Umbilical cord (tissue), 2 donors: ENCODE results near the gene F10. TPM values are rescaled to one million over a fixed set of nuclear protein-coding genes. Genes with fewer than 3 reads are reported as not detected.

Experiments
- DNase-seq: peaks from one replicate; pipeline ENCODE4 v3.0.0-alpha.2; 2015; ENCODE audit warnings: low spot score
- total RNA-seq: library from RNA; depleted of rRNA; stranded (reverse); fragments of >200 nt; gene quantifications from one replicate; pipeline ENCODE4 v1.2.3, GENCODE V29; 2014; ENCODE audit warnings: low replicate concordance; ENCODE audit not compliant: insufficient read depth

Gene F10
- total RNA-seq, 1 donor from 2014 or later = 31.3 TPM

DNA sequence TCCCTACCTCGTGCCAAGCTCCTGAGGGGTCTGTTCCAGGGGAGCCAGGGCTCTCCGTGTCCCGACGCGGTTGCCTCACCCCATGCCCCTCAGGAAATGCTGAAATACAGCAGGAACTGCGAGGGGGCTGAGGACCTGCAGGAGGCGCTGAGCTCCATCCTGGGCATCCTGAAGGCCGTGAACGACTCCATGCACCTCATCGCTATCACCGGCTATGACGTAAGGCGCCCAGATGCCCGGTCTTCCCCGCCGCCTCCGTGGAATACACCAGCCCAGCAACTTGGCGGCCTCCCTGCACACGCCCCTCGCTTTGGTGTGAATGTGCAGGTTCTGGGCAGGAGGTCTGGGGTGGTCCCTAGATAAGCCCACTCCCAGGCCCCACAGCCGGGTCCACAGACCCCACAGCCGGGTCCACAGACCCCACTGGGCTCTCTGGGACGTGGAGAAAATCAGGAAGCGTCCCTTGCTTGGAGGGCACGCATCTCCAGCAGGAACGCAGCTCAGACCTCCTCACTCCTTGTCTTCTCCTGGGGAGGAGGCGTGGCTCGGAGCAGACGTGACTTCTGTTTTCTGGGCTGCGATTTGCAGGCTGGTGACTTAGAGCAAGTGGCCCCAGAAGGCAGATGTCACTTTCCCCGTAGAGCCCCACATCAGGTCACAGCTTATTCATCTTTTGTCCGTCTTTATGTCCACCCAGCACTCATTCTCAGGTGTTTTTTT, 36.4 kb upstream of the F10 start:
- no peak for DNase-seq

DNA sequence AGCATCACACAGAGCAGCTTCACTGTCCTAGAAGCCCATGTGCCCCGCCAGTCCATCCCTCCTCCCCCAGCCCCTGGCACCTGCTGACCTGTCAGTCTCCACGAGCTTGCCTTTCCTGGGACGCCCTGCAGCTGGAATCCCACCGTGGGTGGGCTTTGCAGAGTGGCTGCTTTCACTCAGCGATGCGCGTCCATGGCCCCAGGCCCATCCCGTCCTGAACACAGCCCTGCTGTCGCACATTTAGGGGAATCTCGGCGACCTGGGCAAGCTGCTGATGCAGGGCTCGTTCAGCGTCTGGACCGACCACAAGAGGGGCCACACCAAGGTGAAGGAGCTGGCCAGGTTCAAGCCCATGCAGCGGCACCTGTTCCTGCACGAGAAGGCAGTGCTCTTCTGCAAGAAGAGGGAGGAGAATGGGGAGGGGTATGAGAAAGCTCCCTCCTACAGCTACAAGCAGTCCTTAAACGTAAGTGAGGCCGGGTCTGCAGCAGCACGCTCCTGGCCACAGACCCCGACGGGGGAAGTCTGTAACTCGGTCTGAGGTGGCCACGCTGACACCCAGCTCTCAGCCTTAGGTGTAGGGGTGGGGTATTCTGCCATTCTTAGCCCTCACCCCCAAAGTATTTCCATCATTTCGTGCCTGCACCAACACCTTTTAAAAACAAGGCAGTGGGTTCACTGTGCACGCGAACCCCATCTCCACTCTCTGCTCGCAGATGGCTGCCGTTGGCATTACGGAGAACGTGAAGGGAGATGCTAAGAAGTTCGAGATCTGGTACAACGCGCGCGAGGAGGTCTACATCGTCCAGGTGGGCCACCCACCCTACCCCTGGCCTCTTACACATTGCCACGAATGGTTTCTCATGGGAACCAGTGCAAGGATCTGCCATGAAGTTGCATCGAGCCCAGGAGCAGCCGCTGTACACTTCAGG, 35.3 kb upstream of the F10 start:
- no peak for DNase-seq

DNA sequence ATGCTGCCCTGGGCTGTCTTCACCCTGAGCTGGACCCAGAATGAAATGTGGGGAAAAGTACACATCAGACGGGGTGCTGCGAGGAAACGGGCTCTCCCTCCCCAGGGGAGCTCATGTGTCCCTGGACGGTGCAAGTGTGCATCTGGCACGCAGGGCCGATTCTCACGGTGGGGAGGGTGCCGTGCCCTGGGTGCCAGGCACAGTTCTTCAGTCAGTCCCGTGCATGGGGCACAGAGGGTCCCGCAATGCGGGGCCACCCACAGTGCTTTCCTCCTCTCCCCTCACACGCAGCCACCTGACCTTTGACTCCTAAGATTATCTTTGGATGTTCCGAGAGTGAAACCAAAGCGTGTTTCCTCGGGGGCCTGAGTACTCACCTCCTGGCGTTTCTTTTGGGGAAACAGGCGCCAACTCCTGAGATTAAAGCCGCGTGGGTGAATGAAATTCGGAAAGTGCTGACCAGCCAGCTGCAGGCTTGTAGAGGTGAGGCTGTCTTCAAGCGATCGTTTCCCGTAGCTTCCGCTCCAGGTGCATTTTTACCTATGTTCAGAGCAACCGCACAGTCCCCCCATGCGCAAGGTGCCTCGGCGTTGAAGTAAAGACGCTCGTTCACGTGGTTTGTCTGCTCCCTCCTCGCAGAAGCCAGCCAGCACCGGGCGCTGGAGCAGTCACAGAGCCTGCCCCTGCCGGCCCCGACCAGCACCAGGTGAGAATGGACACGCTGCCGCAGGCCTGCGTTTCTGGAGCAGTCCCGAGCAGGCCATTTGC, 34.5 kb upstream of the F10 start:
- DNase-seq = no peak

DNA sequence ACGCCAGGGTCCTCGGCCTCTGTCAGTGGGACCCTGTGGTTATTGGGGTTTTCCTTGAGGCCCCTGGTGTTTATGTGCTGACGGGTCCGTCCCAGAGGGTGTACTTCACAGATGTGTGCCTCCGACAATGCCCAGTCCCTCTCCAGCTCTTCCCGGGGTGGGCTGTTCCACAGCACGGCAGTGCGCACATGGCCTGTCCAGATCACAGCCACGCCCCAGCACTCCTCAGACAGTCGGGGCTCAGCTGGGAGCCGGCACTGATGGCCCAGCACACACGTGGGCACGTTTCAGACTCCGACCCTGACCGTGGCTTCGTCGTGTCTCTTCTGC, 33.9 kb upstream of the F10 start:
- no peak for DNase-seq

DNA sequence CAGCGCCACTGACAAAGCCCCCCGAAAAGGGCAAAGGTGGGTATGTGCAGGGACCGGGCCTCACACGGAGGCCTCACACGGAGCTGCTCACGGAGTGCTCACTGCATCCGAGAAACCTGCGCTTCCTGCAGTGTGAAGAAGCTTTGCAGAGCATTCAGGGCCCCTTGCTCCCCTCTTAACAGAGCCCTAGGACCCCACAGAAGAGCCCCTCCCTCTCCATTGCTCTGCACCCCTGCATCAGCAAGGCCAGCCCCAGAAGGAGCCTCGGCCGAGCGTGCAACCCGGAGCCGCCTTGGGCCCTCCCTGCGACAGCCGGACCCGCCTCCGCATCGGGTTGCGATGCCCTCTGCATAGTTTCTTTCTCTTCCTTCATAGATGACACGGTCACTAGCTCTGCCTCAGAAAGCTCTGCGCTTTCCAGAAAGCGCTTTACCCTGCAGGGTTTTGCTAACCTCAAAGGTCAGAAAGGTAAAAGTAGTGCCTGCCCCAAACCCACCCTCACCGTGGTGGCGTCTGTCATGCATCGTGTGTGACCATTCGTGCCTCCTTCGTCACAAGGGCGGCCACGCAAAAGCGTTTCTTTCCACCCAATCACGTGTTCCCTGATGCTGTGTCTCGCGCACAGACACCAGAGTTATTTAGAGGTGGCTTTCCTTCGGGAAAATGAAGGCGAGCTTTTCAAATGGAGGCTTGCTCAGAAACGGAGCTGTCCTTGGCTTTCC, 32.7 kb upstream of the F10 start:
- DNase-seq = no peak

DNA sequence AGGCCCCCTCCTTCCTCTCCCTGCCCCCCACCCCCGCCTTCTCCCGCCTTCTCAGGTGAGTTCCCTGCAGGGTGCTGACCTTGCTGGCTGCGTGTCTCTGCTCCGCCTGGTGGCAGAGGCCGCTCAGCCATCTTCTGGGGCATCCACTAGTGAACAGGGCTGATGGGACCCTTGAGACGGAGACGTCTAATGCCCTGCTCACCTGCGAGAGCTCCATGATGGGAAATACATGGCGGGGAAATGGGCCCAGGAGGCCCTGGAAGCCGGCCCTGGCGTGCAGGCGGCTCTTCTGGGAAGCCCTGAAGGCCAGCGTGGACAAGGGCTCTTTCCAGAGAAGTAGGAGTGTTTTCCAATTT, 32.2 kb upstream of the F10 start:
- DNase-seq = no peak

DNA sequence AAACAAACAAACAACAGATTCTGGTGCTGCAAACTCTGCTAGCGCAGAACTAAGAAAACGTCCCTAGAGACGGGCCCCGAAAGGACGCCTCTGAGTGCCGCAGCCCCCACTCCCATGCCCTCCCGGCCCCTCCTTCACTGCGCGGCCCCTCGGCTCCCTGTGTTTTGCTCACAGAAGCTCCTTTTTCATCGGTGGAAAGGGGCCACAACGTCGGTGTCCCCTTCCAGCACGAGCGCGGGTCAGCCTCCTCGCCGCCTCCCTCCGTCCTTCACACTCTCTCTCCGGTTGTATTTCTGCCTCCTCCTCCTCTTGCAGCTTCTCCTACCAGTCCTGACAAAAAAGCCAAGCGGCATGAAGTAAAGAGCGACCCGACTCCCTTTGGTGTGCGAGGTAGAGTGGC, 31.8 kb upstream of the F10 start:
- DNase-seq = no peak

DNA sequence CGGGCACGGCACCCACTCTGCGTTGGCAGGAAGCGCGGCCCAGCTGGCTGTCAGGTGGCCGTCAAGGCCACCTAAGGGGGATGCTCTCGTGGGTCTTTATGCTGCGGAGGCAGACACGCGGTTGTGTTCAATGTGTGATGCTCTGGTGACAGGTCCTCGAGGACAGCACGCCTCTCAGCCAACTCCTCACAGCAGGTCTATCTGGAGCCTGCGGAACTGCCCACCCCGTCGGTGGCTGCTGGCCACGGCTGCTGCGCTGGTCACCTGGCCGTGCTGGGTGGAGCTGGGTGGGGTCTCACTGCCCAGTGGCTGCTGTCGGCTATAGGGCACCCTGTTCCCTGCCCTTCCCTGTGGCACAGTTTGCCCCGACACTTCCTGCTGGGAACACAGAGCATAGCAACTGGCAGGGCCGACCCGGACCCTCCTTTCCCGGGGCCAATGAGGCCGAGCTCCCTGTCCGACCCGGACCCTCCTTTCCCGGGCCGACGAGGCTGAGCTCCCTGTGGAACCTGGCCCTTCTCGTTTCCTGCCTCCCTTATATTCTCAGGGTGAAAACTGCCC, 31.3 kb upstream of the F10 start:
- no peak for DNase-seq

DNA sequence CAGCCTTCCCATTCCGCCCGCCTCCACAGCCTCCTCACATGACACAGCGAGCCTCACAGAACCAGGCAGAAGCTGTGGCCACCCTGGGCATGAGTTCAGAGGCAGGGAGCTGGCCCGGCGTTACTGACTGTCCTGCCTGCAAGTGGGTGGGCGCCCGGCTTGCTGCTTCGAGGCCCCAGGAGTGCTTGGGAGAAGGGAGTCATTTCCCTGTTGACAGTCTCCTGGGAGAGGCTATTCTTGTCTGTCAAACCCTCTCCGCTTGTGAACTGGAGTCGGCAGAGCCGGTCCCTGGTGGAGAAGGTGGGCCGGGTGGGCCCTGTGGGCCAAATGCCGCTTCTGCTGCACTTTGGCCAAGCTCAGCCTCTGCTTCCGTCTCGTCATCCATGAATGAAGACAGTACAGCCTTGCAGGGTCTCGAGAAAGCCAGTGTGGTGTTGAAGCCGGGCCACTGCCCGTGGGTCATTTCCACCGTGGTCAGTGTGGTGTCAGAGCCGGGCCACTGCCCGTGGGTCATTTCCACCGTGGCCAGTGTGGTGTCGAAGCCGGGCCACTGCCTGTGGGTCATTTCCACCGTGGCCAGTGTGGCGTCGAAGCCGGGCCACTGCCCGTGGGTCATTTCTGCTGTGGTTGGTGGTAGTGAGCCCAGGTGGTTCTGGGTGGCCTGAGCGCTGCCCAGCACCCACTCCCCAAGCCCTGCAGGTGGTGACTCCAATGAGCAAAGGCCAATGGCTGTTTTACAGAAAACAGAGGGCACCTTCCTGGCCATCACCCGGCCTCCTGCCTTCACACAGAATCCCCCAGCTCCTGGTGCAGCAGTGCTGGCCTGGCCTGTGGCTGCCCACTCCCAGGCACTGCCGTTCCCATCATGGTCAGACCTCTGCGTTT, 30.5 kb upstream of the F10 start:
- DNase-seq = no peak

DNA sequence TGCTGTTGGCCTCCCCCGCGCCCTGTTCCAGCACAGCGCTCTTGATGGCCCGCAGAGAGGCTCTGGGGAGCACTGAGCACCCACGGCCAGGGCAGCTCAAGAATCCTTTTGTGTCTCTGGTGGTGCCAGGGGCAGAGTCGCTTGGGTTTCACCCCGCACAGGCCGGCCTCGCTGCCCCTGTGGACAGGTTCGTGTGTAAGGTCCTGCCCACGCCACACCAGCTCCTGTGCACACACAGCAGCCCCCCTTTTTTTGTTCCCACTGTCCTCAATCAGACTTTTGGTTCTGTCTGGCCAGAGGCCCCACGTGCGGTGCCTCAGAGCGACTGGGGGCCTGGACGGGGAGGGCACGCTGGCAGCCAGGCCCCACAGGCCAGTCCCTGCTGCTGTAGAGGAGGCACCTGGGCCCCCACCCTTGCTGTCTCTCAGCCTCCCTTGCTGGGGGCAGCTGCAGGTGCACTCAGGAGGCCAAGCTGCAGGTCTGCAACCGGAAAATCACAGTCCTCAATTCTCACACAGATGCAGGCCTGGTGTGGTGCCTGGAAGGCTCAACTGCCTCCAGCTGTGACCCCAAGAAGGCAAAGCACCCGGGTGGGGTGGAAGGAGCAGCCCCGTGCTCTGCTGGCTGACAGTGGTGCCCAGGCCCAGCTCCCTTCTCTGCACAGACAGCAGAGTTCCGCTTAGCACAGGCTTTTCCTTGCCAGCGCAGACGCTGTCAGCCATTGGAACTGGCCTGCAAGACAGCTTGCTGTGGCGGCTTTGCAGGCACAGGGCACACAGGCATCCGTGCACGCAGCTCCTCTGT, 29.6 kb upstream of the F10 start:
- no peak for DNase-seq

DNA sequence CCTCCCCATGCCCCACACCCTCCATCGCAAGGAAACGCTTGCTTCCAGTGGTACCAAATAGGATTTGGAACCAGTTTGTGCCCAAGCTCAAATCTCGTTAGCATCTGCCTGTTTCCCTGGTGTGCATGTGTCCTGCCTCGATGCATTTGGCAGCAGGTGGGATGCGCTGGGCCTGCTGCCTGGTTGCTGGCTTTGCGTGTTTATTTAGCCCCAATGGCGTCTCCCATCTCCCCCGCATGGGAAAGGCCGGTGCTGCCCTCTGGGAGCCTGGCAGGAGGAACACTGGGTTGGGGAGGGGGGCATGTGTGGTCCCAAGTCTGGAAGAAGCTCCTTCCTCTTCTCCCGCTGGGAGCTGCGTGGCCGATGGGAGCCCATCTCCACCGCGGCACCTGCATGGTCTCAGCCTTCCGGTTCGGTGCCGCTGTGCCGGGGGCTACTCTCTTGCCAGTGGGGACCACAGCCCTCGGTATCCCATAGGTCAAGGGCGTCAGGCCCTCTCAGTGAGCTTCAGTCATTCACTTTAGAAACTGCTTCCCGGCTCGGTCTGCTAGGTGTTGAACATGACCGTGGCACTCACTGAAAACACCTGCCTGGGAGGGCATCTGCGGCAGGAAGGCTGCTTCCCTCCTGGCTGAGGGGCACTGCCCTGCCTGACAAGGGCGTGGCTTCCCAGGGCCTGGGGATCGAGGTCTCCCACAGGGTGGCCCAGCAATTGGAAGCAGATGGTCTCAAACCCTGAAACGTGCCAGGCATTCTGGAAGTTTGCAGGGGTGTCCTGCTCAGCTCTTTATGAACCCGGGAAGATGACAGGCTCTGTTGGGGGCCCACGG, 28.8 kb upstream of the F10 start:
- no peak for DNase-seq

DNA sequence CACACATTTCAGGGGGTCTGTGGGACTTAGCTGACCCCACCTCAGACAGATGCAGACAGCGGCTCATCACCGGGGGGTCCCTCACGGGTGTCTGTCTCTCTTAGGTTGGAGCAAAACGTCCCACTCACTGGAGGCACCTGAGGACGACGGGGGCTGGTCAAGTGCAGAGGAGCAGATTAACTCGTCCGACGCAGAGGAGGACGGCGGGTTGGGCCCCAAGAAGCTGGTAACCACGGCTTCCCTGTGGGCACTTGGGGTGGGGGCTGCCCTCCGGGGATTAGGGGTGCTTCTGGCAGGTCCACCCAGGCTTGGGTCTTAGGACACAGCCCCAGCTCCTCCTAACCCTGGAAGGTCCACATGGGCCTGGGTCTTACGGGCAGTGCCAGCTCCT, 28.2 kb upstream of the F10 start:
- DNase-seq = no peak

DNA sequence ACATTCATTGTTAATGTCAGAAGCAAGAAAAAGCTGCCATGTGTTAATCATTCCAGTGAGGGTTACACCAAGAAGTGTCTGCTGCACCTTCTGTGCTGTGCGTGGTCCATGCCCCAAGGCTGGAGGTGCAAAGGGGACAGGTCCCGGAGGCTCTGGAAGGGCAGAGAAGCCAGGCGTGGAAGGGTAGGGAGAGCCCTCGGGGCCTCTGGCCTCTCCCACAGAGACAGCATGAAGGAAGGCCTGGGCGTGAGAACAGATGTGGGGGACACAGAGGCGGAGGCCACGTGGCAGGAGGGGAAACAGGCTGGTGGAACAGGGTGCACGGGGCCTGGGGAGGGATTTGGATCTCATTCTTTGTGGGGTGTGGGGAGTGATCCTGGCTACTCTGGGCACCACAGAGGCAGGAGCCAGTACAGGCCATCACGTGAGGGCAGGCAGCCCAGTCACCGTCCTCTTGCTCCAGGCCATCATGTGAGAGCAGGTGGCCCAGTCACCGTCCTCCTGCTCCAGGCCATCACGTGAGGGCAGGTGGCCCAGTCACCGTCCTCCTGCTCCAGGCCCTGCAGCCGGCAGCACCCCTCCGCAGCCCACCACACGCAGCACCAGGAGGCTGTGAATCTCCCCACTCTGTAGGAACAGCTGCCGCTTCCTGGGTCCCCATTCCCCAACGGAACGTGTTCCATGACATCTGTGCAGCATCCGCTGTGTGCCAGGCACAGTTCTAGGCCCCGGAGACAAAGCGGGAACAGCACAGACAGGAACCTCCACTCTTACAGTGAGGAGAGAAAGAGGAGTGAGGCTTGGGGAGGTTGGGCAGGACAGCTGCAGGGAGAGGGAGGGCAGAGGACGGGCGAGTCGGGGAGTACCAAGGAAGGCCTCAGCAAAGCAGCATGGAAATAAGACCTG, 27.2 kb upstream of the F10 start:
- no peak for DNase-seq

DNA sequence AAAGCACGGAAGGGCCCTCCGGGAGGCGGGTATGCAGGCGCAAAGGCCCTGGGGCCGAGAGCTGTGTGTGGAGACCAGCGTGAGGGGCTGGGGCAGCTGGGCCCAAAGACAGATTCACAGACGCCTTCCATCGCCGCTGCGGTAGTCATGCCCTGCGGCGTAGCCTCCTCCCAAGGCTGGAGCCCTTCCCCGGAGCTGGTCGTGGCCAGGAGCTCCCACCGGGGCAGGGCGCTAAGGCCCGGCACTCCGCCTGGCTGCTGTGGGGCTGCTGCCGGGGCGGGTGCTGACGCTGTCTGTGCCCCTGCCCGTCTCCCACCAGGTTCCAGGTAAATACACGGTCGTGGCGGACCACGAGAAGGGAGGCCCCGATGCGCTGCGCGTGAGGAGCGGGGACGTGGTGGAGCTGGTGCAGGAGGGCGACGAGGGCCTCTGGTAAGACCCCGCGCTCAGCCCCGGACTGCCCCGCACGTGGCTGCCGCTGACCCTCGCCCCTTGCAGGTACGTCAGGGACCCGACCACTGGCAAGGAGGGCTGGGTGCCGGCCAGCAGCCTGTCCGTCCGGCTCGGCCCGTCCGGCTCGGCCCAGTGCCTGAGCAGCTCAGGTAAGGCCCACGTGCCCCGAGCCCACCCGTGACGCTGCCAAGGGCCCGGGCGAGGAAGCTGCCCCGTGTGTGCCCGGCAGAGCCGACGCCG, 26.4 kb upstream of the F10 start:
- no peak for DNase-seq

DNA sequence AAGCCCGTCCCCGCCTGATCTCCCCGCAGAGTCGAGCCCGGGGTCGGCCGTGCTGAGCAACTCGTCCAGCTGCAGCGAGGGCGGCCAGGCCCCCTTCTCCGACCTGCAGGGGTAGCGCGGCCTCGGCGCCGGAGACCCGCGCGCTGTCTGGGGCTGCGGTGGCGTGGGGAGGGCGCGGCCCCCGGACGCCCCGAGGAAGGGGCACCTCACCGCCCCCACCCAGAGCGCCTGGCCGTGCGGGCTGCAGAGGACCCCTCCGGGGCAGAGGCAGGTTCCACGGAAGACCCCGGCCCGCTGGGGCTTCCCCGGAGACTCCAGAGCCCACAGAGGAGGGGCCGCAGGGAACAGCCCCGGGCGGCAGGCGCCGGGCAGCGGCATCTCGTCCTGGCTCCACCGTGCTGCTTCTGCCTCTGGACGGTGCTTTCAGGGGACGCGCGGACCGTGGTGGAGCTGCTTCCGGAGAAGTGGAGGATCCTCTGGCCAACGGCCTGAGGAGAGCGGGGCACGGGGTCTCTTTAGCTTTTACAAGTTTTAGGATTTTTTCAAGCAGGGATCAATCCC, 25.8 kb upstream of the F10 start:
- DNase-seq = no peak

DNA sequence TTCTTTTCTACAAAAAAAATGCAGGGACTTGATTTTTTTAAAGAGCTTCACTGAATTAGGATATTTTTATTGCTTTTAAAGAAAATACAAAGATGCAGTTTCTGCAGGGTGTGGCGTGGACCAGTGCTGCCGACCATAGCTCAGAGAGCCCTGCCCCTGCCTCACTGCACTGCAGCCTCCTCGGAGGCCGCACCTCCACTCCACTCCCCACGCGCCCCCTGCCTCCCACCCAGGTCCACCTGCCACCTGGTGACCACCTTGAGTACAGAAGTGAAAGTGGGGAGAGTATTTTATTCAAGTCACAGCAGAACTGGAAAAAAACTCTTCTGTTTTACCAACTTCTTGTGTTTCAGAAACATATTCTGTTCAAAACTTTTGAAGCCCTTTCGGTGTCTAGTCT, 24.9 kb upstream of the F10 start:
- DNase-seq = no peak
